Aorta (tissue), 5 donors: ENCODE measurements around the gene WWC1. TPM values are rescaled to one million over a fixed set of nuclear protein-coding genes. Genes with fewer than 3 reads are reported as not detected.

Experiments used
- ATAC-seq: fragments of 200-7000 bp; cut with Tn5 transposase; one replicate; pipeline ENCODE4 v1.9.1; 2022; ENCODE audit warnings: moderate library complexity; ENCODE audit not compliant: low FRiP score
- DNase-seq, 2 donors: peaks; one replicate each; pipeline ENCODE4 v3.0.0-alpha.2; 2020
- H3K27ac ChIP-seq, 2 donors: one replicate each; pipeline ENCODE4 v1.5.1; 2013; ENCODE audit warnings: low read length in 2 of 2, mild to moderate bottlenecking in 2 of 2, moderate library complexity in 2 of 2, control low read depth in 1 of 2, inconsistent platforms in 1 of 2, low read depth in 1 of 2
- H3K27me3 ChIP-seq, 2 donors: one replicate each; pipeline ENCODE4 v1.6.1; 2013; ENCODE audit warnings: control low read depth in 1 of 2, low read length in 1 of 2, mild to moderate bottlenecking in 1 of 2, moderate library complexity in 1 of 2; ENCODE audit not compliant: insufficient read depth in 2 of 2, control insufficient read depth in 1 of 2
- H3K36me3 ChIP-seq, 2 donors: one replicate each; pipeline ENCODE4 v1.6.1; 2013; ENCODE audit warnings: control low read depth in 1 of 2, low read length in 1 of 2, mild to moderate bottlenecking in 1 of 2; ENCODE audit not compliant: insufficient read depth in 2 of 2, control insufficient read depth in 1 of 2
- H3K4me1 ChIP-seq, 2 donors: one replicate each; pipeline ENCODE4 v1.6.1; 2013; ENCODE audit warnings: low read length in 2 of 2, control low read depth in 1 of 2, mild to moderate bottlenecking in 1 of 2, moderate library complexity in 1 of 2; ENCODE audit not compliant: insufficient read depth in 2 of 2, control insufficient read depth in 1 of 2
- H3K4me3 ChIP-seq, 2 donors: one replicate each; pipeline ENCODE4 v1.5.1; 2013; ENCODE audit warnings: low read length in 2 of 2, control low read depth in 1 of 2, mild to moderate bottlenecking in 1 of 2
- H3K9me3 ChIP-seq: one replicate; pipeline ENCODE4 v1.6.1; 2013; ENCODE audit warnings: mild to moderate bottlenecking, low read length; ENCODE audit not compliant: control insufficient read depth
- WGBS, 2 donors: extraction: QIAGEN DNeasy Blood & Tissue Kit; methylation state at CpG; one replicate each; pipeline ENCODE4 v1.1.7; 2013; 5-methylcytosine and 5-hydroxymethylcytosine counted together
- intact Hi-C, 2 donors: fragments of 100-400 bp; cut with DNase I; formaldehyde crosslinking; loops; one replicate each; pipeline versions ENCODE4 v1.14.2 to v1.15.0; 2022
- polyA plus RNA-seq, 2 donors: library from polyadenylated mRNA; stranded (reverse); fragments of 200-250 nt; gene quantifications; one replicate each; pipeline ENCODE4 v1.2.3, GENCODE V29; 2013
- total RNA-seq, 2 donors: library from RNA; stranded (reverse); fragmentation: NEBNext Ultra II Directional; extraction: Animal tissue kit (Norgen Biotek cat#: 25700); gene quantifications; one replicate each; pipeline ENCODE4 v1.2.1, GENCODE V29; 2021
- donor health status: healthy with polysubstance abuse.
- donor health status: Bipolar disorder and iron deficiency.
- donor health status: DM: no; HTN: no; CAD: no.
- donor health status: DM: no; HTN: no; CAD: no.
- donor health status: DM: yes; HTN: yes; CAD: no.

WWC1 gene
- total and polyA plus RNA-seq, 4 donors: 0.36 to 9.1 (median 0.42) TPM

DNA sequence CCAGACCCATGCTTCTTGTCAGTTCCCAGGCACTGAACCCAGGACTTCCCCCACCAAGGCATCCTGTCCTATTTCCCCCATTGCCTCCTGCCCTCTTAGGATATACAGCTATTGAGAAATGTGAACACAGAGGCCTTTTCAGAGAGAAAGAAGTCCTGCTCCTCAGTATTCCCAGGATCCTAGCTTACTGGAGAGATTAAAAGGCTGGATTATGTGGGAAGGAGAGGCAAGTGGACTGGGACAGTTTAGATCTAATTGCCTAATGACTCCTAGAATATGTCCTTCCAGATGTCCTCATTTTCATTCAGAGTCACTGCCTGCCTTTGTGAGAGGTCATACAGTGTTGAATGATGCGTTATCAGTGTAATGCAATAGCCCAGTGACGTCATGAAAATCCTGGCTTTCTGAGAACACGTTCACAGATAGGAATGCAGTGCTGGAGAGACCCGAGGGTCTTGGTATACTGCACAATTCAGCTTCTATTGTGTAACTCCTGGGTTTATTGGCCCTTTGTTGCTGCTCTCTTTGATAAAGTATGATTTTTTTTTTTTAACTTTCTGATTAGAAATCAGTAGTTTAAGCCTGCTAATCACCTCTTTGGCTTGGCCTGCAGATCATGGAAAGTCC lies 26.2 kb downstream of the WWC1 start:
- ATAC-seq (no peak), DNase-seq (no peak)
- intact Hi-C loops: no loop called here
- Histone ChIP-seq H3K9me3 (no peaks in the 10 kb centered on the region), H3K27me3 (no peaks in the 10 kb centered on the region), H3K27ac (no peak overlapping the region), H3K4me3 (no peak overlapping the region), H3K36me3 (no peaks in the 10 kb centered on the region), H3K4me1 (no peaks in the 10 kb centered on the region)
- 9 to 17% methylated on average over 4 of the region's 4 CpGs for WGBS, 2 donors

- Histone ChIP-seq H3K36me3 (no peaks in the 10 kb centered on the region), H3K9me3 (no peaks in the 10 kb centered on the region), H3K4me1 (no peaks in the 10 kb centered on the region), H3K27me3 (no peaks in the 10 kb centered on the region), H3K4me3 (no peak overlapping the region), H3K27ac (no peak overlapping the region)
- intact Hi-C loops: no loop called here
- 94 to 97% methylated on average over 4 of the region's 4 CpGs for WGBS, 2 donors
- no peak for DNase-seq
- no peak for ATAC-seq
These were observed 26.8 kb downstream of the WWC1 start for GRCh38 chr5:168318240-168318639.

DNA sequence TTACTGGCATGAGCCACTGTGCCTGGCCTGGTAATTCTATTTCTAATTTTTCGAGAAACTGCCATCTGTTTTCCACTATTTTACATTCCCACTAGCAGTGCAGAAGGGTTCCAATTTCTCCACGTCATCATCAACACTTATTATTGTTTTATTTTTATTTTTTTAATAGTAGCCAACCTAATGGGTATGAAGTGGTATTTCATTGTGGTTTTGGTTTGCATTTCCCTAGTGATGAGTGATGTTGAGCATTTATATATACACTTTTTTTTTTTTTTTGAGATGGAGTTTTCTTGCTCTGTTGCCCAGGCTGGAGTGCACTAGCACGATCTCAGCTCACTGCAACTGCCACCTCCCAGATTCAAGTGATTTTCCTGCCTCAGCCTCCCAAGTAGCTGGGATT lies 28.3 kb downstream of the WWC1 start:
- intact Hi-C loops: no loop called here
- Histone ChIP-seq H3K36me3 (no peaks in the 10 kb centered on the region), H3K27ac (no peak overlapping the region), H3K4me1 (no peaks in the 10 kb centered on the region), H3K9me3 (no peaks in the 10 kb centered on the region), H3K4me3 (no peak overlapping the region), H3K27me3 (no peaks in the 10 kb centered on the region)
- WGBS, 2 donors: 89 to 92% methylated on average over 3 of the region's 3 CpGs
- DNase-seq (no peak), ATAC-seq (no peak)

DNA sequence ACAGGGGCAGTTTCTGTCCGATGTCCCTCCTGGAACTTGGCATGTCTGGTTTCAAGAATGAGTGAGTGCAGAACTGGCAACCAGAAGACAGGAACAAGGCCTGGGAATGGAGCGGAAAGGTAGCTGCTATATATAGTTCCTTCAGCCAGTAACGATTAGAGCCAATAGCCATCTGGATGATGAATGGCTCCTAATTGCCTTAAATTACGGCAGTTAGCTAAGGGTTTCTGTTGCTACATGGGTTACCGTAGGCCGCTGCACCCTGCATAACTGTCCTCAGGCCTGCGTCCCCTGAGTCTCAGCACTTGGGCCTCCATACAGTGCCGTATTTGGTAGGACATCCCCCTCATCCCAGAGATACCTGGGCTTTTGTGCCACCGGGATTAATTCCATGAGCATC lies 29.4 kb downstream of the WWC1 start:
- no peak for ATAC-seq

GRCh38 chr5:168324859-168325630 lies 33.6 kb downstream of the WWC1 start:
- Histone ChIP-seq H3K27me3 (no peaks in the 10 kb centered on the region), H3K4me3 (no peak overlapping the region), H3K4me1 (no peaks in the 10 kb centered on the region), H3K36me3 (no peaks in the 10 kb centered on the region), H3K9me3 (no peaks in the 10 kb centered on the region), H3K27ac (no peak overlapping the region)
- no peak for ATAC-seq
- DNase-seq: no peak
- WGBS, 2 donors: 78% methylated on average over 5 of the region's 5 CpGs
- intact Hi-C loops: no loop called here

More for the DNA sequence above, 29.4 kb downstream of the WWC1 start:
- intact Hi-C loops: no loop called here
- Histone ChIP-seq H3K4me1 (no peaks in the 10 kb centered on the region), H3K36me3 (no peaks in the 10 kb centered on the region), H3K4me3 (no peak overlapping the region), H3K27me3 (no peaks in the 10 kb centered on the region), H3K9me3 (no peaks in the 10 kb centered on the region), H3K27ac (no peak overlapping the region)
- DNase-seq: no peak
- whole genome bisulfite sequencing, 2 donors: 72 to 73% methylated on average over 9 of the region's 9 CpGs

GRCh38 chr5:168327019-168327421 lies 35.6 kb downstream of the WWC1 start:
- H3K36me3 ChIP-seq: no peaks in the 10 kb centered on the region
- H3K9me3 ChIP-seq: no peaks in the 10 kb centered on the region
- H3K4me3 ChIP-seq: no peak overlapping the region
- no peak for DNase-seq
- intact Hi-C loops: no loop called here
- ATAC-seq: no peak
- WGBS, 2 donors: 66 to 75% methylated on average over 3 of the region's 3 CpGs
- H3K27ac ChIP-seq: no peak overlapping the region
- no peaks in the 10 kb centered on the region for H3K4me1 ChIP-seq
- no peaks in the 10 kb centered on the region for H3K27me3 ChIP-seq

GRCh38 chr5:168327451-168327850 lies 36.0 kb downstream of the WWC1 start:
- H3K4me1 ChIP-seq: no peaks in the 10 kb centered on the region
- no peaks in the 10 kb centered on the region for H3K36me3 ChIP-seq
- no peak for ATAC-seq
- 66 to 75% methylated on average over 2 of the region's 2 CpGs for WGBS, 2 donors
- intact Hi-C loops: no loop called here
- H3K27me3 ChIP-seq: no peaks in the 10 kb centered on the region
- no peak overlapping the region for H3K4me3 ChIP-seq
- H3K9me3 ChIP-seq: no peaks in the 10 kb centered on the region
- no peak for DNase-seq
- H3K27ac ChIP-seq: no peak overlapping the region

DNA sequence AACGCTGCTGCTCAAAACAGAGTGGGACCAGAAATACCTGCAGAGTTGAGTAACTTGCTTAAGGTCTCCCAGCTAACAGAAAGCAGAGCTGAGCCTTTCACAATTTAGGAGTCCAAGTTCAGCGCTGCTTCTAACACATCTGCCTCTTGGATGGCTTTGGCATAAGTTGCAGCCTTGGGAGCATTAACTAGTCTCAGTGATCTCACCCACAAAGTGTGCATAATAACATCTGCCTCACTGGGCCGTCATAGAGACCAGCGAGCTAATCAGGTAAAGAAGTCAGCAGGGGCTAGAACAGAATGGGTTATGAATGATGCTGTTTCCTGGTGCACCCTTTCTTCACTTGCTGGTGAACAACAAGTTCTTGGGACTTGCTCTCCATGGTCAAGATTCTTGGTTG lies 36.5 kb downstream of the WWC1 start:
- Histone ChIP-seq H3K36me3 (no peaks in the 10 kb centered on the region), H3K27me3 (no peaks in the 10 kb centered on the region), H3K4me3 (no peak overlapping the region), H3K4me1 (no peaks in the 10 kb centered on the region), H3K9me3 (no peaks in the 10 kb centered on the region), H3K27ac (no peak overlapping the region)
- 72 to 74% methylated on average over 4 of the region's 4 CpGs for WGBS, 2 donors
- DNase-seq (no peak), ATAC-seq (no peak)
- intact Hi-C loops: no loop called here

- Histone ChIP-seq H3K27me3 (no peaks in the 10 kb centered on the region), H3K36me3 (no peaks in the 10 kb centered on the region), H3K9me3 (no peaks in the 10 kb centered on the region), H3K27ac (no peak overlapping the region), H3K4me3 (no peak overlapping the region), H3K4me1 (no peaks in the 10 kb centered on the region)
- 23 to 38% methylated on average over 6 of the region's 6 CpGs for WGBS, 2 donors
- DNase-seq (no peak), ATAC-seq (no peak)
- intact Hi-C loops: no loop called here
These were observed 37.4 kb downstream of the WWC1 start for GRCh38 chr5:168328814-168329213.
